GM21717 (cell line): ENCODE data around the gene PLAGL2.
"Not testable (repeated sequence)": the region's sequence is repeated elsewhere in the genome, so short reads cannot be mapped to it uniquely, and the experiment has no call there.

Source experiments
- ATAC-seq: cut with Tn5 transposase; IDR thresholded peaks from one replicate; pipeline ENCODE4 v1.9.1; 2021; ENCODE audit warnings: mild to moderate bottlenecking, moderate library complexity; ENCODE audit not compliant: unreplicated experiment

Gene PLAGL2

GRCh38 chr20:32184961-32185603 is 22.5 kb downstream of the PLAGL2 start:
- ATAC-seq = no peak

- ATAC-seq = no peak
Observed at GRCh38 chr20:32183947-32184635, 23.5 kb downstream of the PLAGL2 start.

- no peak for ATAC-seq
Observed at GRCh38 chr20:32181606-32182005, 25.9 kb downstream of the PLAGL2 start.

DNA sequence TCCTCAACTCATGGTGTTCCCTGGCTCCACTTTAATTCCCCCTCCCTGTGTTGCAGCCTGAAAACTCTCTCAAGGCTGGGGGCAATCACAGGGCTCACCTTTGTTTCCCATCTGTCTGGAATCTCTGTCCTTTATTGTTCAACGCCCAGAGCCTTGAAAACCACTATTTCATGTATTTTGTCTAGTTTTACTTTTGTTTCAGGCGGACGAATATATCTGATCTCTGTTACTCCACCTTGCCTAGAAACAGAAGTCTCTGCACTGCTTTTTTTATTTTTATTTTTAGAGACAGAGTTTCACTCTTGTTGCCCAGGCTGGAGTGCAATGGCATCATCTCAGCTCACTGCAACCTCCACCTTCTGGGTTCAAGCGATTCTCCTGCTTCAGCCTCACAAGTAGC is 27.6 kb downstream of the PLAGL2 start:
- ATAC-seq = no peak

GRCh38 chr20:32179515-32179914 is 28.0 kb downstream of the PLAGL2 start:
- ATAC-seq = no peak

DNA sequence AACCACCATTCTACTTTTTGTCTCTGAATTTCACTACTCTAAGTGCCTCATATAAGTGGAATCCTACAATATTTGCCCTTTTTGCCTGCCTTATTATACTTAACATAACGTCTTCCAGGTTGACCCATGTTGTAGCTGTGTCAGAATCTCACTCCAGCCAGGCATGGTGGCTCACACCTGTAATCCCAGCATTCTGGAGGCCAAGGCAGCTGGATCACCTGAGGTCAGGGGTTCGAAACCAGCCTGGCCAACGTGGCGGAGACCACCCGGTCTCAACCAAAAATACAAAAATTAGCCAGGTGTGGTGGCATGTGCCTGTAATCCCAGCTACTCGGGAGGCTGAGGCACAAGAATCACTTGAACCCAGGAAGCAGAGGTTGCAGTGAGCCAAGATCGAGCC is 29.8 kb downstream of the PLAGL2 start:
- ATAC-seq = not testable (repeated sequence)

GRCh38 chr20:32168184-32168910 is 39.2 kb downstream of the PLAGL2 start:
- ATAC-seq = no peak

DNA sequence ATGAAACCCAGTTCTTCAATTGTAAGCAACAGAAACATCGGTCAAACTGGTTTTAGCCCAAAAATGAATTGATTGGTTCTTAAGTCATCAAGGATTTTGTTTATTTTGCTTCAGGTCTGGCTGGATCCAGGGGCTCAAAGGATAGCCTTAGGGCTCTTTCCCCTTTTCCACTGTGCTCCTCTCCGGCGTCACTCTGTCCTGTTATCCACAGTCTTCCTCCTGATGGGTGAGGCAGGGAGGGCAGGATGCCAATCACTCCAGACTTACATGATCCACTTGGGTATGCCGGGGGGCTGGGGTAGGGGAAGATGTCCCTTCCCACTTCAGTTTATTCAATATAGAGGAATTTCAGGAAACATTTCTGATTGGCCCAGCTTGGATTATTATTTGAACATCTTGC is 40.0 kb downstream of the PLAGL2 start:
- ATAC-seq = no peak

DNA sequence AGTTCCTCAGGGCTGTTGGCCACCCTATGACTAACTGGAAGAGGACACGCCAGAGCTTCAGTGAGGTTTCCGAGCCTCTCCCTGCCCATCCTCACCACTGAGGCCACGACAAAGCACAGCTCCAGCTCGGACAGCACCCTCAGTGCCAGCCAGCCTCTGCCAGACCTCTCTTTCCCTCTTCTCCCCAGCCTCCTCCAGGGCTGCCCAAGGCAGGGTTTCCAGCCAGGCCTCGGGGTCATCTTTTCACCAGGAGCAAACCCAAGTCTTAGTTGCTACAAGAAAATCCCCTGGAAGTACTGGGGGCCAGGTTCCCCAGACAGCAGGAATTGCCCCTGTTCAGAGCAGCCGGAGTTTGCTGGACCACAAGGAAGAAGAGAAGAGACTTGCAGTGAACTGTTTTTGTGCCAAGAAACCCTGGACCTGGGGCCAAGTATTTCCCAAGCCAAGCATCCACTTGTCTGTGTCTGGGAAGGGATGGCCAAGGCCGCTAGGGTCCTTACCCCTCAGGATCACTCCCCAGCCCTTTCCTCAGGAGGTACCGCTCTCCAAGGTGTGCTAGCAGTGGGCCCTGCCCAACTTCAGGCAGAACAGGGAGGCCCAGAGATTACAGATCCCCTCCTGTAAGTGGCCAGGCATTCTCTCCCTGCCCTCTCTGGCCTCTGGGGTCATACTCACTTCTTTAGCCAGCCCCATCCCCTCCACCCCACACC is 41.6 kb downstream of the PLAGL2 start:
- ATAC-seq = no peak

DNA sequence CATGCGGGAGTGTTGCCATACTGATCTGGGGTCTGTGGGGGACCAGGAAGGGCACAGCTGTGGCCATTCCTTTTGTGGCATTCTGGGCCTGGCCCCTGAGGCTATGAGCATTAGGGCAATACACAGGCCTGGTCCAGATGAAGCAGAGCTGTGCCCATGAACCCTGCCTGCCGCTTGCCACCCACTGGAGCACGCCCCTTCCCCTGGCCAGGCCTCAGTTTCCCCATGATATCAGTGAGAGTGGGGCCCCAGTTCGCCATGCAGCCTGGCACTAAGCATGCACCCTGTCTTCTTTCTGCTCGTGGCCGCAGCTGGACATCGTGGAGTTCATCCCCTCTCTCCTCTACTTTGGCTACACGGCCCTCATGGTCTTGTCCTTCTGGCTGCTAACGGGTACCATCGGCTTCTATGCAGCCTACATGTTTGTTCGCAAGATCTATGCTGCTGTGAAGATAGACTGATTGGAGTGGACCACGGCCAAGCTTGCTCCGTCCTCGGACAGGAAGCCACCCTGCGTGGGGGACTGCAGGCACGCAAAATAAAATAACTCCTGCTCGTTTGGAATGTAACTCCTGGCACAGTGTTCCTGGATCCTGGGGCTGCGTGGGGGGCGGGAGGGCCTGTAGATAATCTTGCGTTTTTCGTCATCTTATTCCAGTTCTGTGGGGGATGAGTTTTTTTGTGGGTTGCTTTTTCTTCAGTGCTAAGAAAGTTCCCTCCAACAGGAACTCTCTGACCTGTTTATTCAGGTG is 42.4 kb downstream of the PLAGL2 start:
- ATAC-seq = no peak

DNA sequence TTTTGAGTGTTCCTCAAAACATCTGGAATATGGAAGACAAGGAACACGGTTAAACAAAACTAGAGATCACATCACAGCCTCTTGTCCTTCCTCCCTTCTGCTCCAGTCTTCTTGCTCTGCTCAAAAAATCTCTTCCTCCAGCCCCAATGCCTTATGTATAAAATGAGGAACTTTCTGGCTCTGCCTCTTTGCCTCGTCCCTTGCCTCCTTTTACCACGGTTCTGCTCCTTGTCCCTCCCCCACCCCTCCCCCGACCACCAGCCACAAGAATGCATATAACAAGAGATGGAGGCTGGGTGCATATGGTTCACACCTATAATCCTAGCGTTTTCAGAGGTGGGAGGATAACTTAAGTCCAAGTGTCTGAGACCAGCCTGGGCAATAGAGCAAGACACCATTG is 43.6 kb downstream of the PLAGL2 start:
- ATAC-seq = no peak

DNA sequence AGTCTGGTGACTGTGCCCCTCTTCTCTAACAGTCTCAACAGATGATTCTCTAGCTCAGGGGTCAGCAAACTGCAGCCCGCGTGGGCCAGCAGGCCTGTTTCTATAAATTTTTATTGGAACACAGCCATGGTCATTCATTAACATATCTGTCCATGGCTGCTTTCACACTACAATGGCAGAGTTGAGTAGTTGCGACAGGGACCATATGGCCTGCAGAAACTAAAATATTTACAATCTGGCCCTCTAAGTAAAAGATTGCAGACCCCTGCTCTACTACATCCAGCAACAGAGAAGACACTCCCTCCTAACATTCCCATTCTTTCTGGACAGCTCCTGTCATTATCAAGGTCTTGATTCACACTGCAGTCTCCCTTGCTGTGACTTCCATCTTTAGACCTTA is 45.2 kb downstream of the PLAGL2 start:
- no peak for ATAC-seq

DNA sequence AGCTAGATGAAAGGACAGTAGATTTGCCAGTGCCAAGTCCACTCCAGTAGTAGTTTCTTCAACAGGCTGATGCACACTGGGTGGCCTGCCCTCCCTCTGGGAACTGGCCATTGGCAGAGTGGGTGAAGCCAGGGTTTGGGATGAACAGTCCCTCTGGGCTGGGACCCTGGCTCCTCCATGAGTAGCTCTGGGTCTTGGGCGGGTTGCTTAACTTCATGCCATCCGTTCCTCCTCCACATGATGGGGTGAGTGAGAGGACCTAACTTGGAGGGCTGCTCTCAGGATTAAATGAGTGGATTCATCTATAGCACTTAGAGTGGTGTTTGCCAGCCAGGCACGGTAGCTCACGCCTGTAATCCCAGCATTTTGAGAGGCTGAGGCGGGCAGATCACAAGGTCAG is 47.2 kb downstream of the PLAGL2 start:
- no peak for ATAC-seq

DNA sequence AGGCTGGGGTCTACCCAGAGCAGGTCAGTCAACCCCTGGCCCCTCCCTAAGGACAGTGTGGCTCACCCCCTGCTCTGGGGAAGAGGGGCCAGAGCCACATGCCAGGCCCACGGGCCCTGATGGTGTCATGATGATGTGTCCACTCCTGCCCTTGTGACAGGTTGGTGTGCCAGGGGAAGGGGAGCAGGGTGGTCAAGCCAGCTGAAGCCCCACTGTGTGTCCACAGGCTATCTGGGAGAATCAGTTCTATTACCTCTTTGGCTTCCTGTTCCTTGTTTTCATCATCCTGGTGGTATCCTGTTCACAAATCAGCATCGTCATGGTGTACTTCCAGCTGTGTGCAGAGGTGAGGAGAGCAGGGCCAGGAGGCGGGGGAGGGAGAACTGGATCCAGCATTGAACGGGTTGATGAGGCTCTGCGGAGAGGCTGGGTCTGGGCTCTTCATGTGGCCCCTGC is 47.7 kb downstream of the PLAGL2 start:
- no peak for ATAC-seq

- ATAC-seq = no peak
Observed at GRCh38 chr20:32158943-32159660, 48.4 kb downstream of the PLAGL2 start.

- no peak for ATAC-seq
Observed at GRCh38 chr20:32158351-32158750, 49.2 kb downstream of the PLAGL2 start.

DNA sequence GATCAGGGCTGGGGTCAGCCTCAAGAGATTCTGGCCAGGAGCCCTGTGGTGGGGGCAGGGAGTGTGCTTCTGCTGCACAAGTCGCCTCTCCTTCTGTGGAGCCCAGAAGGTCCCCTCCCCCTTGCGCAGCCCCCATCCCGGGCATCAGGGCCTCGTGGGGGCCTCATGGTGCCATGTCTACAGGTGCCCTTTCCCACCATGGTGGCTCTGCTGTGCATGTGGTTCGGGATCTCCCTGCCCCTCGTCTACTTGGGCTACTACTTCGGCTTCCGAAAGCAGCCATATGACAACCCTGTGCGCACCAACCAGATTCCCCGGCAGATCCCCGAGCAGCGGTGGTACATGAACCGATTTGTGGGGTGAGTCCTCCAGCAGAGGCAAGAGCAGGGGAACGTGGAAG is 49.9 kb downstream of the PLAGL2 start:
- ATAC-seq = no peak

DNA sequence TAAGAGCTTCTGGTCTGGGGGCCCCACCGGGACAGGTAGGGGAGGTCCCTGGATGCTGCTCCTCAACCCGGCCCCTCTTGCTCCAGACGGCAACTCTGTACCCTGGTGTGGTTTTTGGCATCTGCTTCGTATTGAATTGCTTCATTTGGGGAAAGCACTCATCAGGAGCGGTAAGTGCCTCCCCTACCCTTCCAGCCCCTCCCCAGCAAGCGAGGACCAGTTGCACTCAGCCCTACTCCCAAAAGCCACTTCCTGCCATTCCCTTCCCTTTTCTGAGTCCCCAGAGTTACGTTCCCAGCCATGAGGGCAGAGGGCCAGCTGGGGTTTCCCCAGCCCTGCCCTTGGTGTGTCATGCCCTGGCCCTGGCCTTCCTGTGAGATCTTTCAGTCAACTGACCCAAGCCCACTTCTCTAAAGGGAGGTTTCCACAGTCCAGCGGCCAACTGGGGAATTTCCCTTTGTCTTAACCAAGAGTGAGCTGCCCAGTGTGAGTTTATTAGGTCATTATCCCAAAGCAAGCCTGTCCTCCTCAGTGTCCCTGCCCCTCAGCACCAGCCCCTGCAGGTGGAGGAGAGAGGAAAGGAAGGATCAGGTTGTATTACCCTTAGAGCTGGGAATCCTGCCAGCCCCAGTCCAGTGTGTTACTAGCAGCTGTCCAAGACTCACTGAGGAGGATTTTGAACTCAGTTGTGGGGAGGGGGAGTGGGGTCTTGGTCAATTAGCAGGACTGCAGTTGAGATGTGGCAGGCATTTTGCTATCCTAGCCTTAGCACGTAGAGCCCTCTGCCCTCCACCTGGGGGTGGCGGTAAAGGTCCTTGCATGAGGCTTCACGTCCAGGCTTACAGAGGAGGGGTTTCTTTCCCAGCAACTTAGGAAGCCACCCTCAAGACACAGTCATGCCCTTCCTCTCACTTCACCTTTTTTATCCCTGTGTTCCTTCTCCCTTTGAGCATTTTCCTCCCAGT is 52.2 kb downstream of the PLAGL2 start:
- no peak for ATAC-seq

DNA sequence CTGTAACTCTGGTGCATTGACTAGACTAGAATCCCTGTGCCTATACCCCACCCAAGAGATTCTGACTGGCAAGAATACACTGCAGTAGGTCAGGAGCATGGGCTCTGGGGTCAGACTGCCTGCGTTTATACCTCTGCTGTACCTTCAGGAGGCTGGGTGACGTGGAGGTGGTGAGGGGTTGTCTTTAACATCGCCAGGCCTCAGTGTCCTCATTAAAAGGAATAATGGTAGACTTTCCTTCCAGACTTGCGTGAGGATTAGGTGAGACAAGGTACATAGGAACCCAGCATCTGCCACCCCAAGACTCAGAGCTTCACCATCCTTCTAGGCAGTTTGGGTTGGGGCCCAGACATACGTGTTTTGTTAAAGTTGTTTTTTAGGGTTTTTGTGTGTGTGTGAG is 53.8 kb downstream of the PLAGL2 start:
- ATAC-seq = no peak
